ENCODE measurements around the gene PDIA2.

DNA sequence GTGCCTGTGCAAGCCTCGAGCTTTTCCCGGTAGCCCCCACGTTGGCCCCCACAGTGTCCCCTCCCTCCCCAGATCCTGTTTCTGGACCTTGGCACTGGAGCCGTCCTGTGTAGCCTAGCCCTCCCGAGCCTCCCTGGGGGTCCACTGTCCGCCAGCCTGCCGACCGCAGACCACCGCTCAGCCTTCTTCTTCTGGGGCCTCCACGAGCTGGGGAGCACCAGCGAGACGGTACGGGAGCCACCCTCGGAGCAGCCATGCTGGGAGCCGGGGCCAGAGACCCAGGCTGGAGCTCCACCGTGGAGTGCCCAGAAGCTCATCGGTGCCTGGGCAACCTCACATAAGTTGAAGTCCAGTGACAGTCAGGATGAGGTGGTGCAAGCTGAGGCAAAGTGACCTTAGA lies 19.0 kb upstream of the PDIA2 start:
- TF ChIP-seq JUND (IDR thresholded peaks at IDR 0.05) (no peak), YY1 (IDR thresholded peaks at IDR 0.05) (no peak), SP1 (IDR thresholded peaks at IDR 0.05) (no peak), TAF1 (conservative IDR thresholded peaks at IDR 0.05) (no peak), EGR1 (IDR thresholded peaks at IDR 0.05; ENCODE audit: low read depth in 2 of 2) (no peak), RAD21 (IDR thresholded peaks at IDR 0.05) (no peak)
- TF ChIP-seq, protein P1, sequence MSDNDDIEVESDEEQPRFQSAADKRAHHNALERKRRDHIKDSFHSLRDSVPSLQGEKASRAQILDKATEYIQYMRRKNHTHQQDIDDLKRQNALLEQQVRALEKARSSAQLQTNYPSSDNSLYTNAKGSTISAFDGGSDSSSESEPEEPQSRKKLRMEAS (IDR thresholded peaks at IDR 0.05): no peak
- TF ChIP-seq, protein P2, sequence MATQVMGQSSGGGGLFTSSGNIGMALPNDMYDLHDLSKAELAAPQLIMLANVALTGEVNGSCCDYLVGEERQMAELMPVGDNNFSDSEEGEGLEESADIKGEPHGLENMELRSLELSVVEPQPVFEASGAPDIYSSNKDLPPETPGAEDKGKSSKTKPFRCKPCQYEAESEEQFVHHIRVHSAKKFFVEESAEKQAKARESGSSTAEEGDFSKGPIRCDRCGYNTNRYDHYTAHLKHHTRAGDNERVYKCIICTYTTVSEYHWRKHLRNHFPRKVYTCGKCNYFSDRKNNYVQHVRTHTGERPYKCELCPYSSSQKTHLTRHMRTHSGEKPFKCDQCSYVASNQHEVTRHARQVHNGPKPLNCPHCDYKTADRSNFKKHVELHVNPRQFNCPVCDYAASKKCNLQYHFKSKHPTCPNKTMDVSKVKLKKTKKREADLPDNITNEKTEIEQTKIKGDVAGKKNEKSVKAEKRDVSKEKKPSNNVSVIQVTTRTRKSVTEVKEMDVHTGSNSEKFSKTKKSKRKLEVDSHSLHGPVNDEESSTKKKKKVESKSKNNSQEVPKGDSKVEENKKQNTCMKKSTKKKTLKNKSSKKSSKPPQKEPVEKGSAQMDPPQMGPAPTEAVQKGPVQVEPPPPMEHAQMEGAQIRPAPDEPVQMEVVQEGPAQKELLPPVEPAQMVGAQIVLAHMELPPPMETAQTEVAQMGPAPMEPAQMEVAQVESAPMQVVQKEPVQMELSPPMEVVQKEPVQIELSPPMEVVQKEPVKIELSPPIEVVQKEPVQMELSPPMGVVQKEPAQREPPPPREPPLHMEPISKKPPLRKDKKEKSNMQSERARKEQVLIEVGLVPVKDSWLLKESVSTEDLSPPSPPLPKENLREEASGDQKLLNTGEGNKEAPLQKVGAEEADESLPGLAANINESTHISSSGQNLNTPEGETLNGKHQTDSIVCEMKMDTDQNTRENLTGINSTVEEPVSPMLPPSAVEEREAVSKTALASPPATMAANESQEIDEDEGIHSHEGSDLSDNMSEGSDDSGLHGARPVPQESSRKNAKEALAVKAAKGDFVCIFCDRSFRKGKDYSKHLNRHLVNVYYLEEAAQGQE (IDR thresholded peaks at IDR 0.05): no peak
- TF ChIP-seq, protein P3, sequence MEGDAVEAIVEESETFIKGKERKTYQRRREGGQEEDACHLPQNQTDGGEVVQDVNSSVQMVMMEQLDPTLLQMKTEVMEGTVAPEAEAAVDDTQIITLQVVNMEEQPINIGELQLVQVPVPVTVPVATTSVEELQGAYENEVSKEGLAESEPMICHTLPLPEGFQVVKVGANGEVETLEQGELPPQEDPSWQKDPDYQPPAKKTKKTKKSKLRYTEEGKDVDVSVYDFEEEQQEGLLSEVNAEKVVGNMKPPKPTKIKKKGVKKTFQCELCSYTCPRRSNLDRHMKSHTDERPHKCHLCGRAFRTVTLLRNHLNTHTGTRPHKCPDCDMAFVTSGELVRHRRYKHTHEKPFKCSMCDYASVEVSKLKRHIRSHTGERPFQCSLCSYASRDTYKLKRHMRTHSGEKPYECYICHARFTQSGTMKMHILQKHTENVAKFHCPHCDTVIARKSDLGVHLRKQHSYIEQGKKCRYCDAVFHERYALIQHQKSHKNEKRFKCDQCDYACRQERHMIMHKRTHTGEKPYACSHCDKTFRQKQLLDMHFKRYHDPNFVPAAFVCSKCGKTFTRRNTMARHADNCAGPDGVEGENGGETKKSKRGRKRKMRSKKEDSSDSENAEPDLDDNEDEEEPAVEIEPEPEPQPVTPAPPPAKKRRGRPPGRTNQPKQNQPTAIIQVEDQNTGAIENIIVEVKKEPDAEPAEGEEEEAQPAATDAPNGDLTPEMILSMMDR (IDR thresholded peaks at IDR 0.05; ENCODE audit: low read depth, low read length, missing input control): no peak
- TF ChIP-seq, protein P4, sequence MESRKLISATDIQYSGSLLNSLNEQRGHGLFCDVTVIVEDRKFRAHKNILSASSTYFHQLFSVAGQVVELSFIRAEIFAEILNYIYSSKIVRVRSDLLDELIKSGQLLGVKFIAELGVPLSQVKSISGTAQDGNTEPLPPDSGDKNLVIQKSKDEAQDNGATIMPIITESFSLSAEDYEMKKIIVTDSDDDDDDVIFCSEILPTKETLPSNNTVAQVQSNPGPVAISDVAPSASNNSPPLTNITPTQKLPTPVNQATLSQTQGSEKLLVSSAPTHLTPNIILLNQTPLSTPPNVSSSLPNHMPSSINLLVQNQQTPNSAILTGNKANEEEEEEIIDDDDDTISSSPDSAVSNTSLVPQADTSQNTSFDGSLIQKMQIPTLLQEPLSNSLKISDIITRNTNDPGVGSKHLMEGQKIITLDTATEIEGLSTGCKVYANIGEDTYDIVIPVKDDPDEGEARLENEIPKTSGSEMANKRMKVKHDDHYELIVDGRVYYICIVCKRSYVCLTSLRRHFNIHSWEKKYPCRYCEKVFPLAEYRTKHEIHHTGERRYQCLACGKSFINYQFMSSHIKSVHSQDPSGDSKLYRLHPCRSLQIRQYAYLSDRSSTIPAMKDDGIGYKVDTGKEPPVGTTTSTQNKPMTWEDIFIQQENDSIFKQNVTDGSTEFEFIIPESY (IDR thresholded peaks at IDR 0.05): no peak
